ENCODE results near the gene OR4F6. TPM values are rescaled to one million over a fixed set of nuclear protein-coding genes. Genes with fewer than 3 reads are reported as not detected.
"Not testable (repeated sequence)": the region's sequence is repeated elsewhere in the genome, so short reads cannot be mapped to it uniquely, and the experiment has no call there.

The OR4F6 gene, protein sequence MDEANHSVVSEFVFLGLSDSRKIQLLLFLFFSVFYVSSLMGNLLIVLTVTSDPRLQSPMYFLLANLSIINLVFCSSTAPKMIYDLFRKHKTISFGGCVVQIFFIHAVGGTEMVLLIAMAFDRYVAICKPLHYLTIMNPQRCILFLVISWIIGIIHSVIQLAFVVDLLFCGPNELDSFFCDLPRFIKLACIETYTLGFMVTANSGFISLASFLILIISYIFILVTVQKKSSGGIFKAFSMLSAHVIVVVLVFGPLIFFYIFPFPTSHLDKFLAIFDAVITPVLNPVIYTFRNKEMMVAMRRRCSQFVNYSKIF
- total RNA-seq (not detected), polyA plus RNA-seq (not detected)
- long read RNA-seq, donor 1, result 0 reads
- long read RNA-seq, donor 2, result 0 reads
- long read RNA-seq, donor 3, result 0 reads

DNA sequence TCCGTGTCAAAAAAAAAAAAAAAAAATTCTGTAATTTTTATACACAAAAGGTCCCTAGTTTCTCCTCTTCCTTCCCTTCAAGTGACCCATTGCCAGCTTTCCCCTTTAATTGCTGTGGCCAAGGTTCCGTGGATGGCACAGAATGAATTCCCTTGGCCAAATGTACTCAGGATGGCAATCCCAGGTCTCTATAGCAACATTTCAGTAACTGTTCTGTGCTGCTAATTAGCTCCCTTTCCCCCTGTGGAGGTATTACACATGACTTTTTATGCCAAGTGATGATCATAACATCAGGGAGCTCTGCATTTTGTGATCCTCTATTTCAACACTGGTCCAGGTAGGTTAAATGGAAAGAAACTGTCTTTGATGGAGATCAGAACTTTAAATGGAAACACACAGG, at the start of gene OR4F6:
OR4F6 (plus strand) TSS at position 301 of the 400 bp plus-strand sequence. CDS start 2,211 bp downstream, outside the sequence.
- Histone ChIP-seq H3K4me1 (no peaks in the 10 kb centered on the region), H3K36me3 (no peaks in the 10 kb centered on the region), H3K27me3 (peaks cover 0 to 27% (median 9%) of the 10 kb centered on the region in 7 donors), H3K4me3 (no peak within 1 kb of the TSS), H3K27ac (no peak within 1 kb of the TSS), H3K9me3 (peaks cover 0 to 8% (median 0%) of the 10 kb centered on the region in 11 donors)
- ATAC-seq (no peak), DNase-seq (no peak)
- 75 to 91% methylated on average over 2 of the region's 2 CpGs for WGBS, 2 donors
- TF ChIP-seq, protein P1, sequence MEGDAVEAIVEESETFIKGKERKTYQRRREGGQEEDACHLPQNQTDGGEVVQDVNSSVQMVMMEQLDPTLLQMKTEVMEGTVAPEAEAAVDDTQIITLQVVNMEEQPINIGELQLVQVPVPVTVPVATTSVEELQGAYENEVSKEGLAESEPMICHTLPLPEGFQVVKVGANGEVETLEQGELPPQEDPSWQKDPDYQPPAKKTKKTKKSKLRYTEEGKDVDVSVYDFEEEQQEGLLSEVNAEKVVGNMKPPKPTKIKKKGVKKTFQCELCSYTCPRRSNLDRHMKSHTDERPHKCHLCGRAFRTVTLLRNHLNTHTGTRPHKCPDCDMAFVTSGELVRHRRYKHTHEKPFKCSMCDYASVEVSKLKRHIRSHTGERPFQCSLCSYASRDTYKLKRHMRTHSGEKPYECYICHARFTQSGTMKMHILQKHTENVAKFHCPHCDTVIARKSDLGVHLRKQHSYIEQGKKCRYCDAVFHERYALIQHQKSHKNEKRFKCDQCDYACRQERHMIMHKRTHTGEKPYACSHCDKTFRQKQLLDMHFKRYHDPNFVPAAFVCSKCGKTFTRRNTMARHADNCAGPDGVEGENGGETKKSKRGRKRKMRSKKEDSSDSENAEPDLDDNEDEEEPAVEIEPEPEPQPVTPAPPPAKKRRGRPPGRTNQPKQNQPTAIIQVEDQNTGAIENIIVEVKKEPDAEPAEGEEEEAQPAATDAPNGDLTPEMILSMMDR (IDR thresholded peaks at IDR 0.05), result no peak
- intact Hi-C loops (cut with DNase I), result no loop called here

DNA sequence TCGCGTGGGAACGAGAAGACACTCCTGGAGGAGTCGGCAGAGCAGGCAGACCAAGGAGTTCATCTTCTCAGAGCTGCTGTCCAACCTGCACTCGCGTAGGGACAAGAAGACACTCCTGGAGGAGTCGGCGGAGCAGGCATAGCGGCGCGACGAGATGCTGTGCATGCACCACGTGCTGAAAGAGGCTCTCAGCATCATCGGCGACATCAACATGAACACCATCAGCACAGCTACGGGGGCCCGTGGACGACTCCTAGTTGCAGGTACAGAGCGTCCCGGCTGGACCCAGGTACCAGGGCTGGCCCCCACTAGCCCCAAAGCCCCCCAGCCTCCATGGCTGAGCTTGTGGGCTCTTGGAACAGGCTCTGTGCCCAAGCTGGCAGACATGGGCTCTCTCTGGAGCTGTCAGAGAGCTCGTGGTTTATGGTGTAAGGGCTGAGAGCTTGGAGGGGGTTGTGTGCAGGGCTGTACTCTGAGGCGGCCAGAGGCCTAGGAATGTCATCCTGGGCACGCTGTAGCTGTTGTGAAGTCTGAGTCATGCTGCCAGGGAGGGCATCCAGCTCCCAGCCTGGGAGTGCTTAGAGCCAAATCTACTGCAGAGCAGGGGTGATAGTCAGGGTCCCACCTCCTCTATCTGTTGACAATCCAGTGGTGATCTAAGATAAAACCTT, 38.5 kb upstream of the OR4F6 start:
- WGBS, 2 donors, result 86 to 88% methylated on average over 21 to 22 of the region's 23 CpGs
- peak overlapping the region in 5 of 10 donors; percentile 34 to 56 (median 45) for H3K27ac ChIP-seq
- H3K9me3 ChIP-seq; H3K4me3 ChIP-seq; intact Hi-C loops (cut with DNase I); H3K36me3 ChIP-seq; H3K4me1 ChIP-seq; H3K27me3 ChIP-seq: not testable (repeated sequence)
- DNase-seq, result peak in 1 of 2 donors; percentile 34
- peak; percentile 76 to 100 (median 95) for ATAC-seq

DNA sequence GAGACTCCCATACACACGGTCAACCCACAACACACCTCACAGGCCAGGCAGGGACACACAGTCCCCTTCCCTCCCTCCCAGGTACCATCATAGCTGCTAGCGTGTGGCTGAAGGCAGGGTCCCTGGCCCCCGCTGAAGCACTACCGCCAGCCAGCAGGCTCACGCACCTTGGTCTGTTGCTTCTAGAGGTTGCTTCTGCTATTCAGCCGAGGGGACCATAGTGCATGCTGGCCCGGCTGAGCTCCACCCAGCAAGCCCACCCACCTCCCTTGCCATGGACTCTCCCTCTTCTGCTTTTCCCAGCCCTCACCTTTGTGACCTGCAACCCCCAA, 38.0 kb upstream of the OR4F6 start:
- H3K36me3 ChIP-seq; DNase-seq; H3K27me3 ChIP-seq; intact Hi-C loops (cut with DNase I); H3K4me1 ChIP-seq; H3K4me3 ChIP-seq; H3K9me3 ChIP-seq: not testable (repeated sequence)
- H3K27ac ChIP-seq, result peak overlapping the region in 4 of 10 donors; percentile 34 to 56 (median 46)
- peak in 2 of 8 donors; percentile 17 to 21 for ATAC-seq
- 89 to 92% methylated on average over 7 of the region's 7 CpGs for WGBS, 2 donors

DNA sequence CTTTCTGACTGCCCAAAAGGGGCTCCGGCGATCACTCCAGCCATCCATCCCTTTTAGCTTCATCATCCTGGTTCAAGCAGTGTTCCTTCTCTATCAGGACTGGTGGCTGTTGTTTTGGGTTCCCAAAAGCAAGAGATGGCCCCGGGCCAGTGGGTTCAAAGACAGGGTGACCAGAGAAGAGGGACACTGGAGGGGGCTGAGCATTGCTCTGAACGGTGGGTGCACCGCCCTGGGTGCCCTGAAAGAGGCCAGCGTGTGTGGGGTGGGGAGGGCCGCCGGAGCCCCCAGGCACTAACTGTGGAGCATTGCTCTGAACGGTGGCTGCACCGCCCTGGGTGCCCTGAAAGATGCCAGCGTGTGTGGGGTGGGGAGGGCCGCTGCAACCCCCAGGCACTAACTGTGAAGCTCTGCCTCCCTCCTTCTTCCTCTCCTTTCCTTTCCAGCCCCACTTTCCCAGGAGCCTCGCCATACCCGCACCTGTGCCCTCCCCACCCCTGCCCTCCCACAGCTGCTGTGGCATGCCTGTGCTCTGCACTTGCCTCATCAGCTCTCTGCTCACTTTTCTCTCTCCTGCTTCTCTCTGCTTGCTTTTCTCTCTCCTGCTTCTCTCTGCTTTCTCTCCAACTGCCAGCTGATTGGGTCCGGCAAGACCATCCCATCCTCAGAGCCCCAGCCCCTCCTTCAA, 37.4 kb upstream of the OR4F6 start:
- no peak overlapping the region for H3K4me3 ChIP-seq
- TF ChIP-seq, protein P1 (IDR thresholded peaks at IDR 0.05), result no peak
- no peak for DNase-seq
- 90 to 93% methylated on average over 15 of the region's 15 CpGs for WGBS, 2 donors
- peak in 4 of 8 donors; percentile 35 to 69 (median 46) for ATAC-seq
- H3K27me3 ChIP-seq, result no peaks in the 10 kb centered on the region
- H3K4me1 ChIP-seq, result peaks cover 0 to 4% (median 0%) of the 10 kb centered on the region in 9 donors
- no peak overlapping the region for H3K27ac ChIP-seq
- no peaks in the 10 kb centered on the region for H3K36me3 ChIP-seq
- H3K9me3 ChIP-seq, result no peaks in the 10 kb centered on the region
- intact Hi-C loops (cut with DNase I), result no loop called here

DNA sequence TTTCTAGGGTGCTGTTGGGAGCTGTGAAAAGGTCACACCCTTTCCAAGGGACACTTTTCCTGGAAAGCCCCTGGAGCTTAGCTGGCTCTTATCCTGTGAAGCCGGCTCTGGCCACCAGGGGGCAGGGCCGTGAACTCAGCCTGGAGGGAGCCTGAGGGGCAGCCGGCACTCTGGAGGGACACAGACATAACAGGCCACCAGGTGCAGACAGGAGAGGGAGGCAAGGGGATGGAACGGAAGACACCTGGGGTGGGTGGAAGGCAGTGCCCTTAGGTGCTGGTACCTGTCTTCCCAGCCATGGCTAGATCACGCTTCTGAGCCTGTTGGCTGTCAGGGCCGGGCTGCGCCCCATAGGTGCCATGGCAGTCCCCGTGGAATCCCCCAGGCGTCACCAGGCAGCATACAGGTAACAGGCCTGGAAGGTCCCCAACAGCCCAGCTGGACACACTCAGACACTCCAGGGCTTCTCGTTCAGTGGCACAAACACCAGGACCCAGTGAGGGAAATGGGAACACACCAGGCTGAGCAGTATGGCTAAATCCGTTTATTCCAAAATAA, 36.1 kb upstream of the OR4F6 start:
- DNase-seq; H3K9me3 ChIP-seq; H3K4me3 ChIP-seq; H3K27me3 ChIP-seq; H3K27ac ChIP-seq; H3K36me3 ChIP-seq; ATAC-seq; H3K4me1 ChIP-seq; intact Hi-C loops (cut with DNase I): not testable (repeated sequence)
- TF ChIP-seq, protein P1 (IDR thresholded peaks at IDR 0.05), result peak in 1 of 9 donors; percentile 21
- WGBS, 2 donors, result 84 to 86% methylated on average over 7 to 8 of the region's 11 CpGs

Measured in heart right ventricle (tissue), 16 donors.